Neuronal stem cell (in vitro differentiated cells): ENCODE data around the gene ANXA1.

Experiments used
- DNase-seq: peaks from one replicate; pipeline ENCODE4 v3.0.0-alpha.2; 2013; ENCODE audit warnings: low spot score
- H2AFZ ChIP-seq: one replicate; pipeline ENCODE4 v1.6.1; 2013; ENCODE audit warnings: mild to moderate bottlenecking, low read length, inconsistent platforms
- H2AK5ac ChIP-seq: 2 replicates; pipeline ENCODE4 v1.6.1; 2013; ENCODE audit warnings: low read depth, mild to moderate bottlenecking, inconsistent platforms, low read length, moderate library complexity, mixed read lengths
- H2BK120ac ChIP-seq: 2 replicates; pipeline ENCODE4 v1.6.1; 2013; ENCODE audit warnings: low read depth, mild to moderate bottlenecking, inconsistent platforms, low read length, moderate library complexity, mixed read lengths
- H2BK12ac ChIP-seq: one replicate; pipeline ENCODE4 v1.6.1; 2013; ENCODE audit warnings: low read length, inconsistent platforms
- H2BK15ac ChIP-seq: 2 replicates; pipeline ENCODE4 v1.6.1; 2013; ENCODE audit warnings: mild to moderate bottlenecking, low read length, inconsistent platforms, mixed read lengths
- H2BK5ac ChIP-seq: one replicate; pipeline ENCODE4 v1.6.1; 2013; ENCODE audit warnings: inconsistent platforms, mild to moderate bottlenecking, low read length, moderate library complexity
- H3K14ac ChIP-seq: one replicate; pipeline ENCODE4 v1.6.1; 2013; ENCODE audit warnings: low read length, inconsistent platforms
- H3K18ac ChIP-seq: 2 replicates; pipeline ENCODE4 v1.6.1; 2013; ENCODE audit warnings: low read length, inconsistent platforms
- H3K23ac ChIP-seq: 2 replicates; pipeline ENCODE4 v1.6.1; 2013; ENCODE audit warnings: low read depth, mild to moderate bottlenecking, mixed read lengths, low read length, inconsistent platforms; ENCODE audit not compliant: poor library complexity
- H3K27ac ChIP-seq: replicated peaks from 3 replicates; pipeline ENCODE4 v1.5.1; 2013; ENCODE audit warnings: low read length, inconsistent platforms
- H3K27me3 ChIP-seq, 3 experiments: 2 replicates each; pipeline ENCODE4 v1.6.1; 2013; ENCODE audit warnings: low read length in 3 of 3, mild to moderate bottlenecking in 2 of 3, inconsistent platforms in 1 of 3, low read depth in 1 of 3, mixed read lengths in 1 of 3, moderate library complexity in 1 of 3; ENCODE audit not compliant: control insufficient read depth in 3 of 3, insufficient read depth in 3 of 3
- H3K36me3 ChIP-seq, 2 donors: replicated peaks in 1 of 2; 2 replicates each; pipeline ENCODE4 v1.6.1; 2013; ENCODE audit warnings: low read length in 2 of 2; ENCODE audit not compliant: control insufficient read depth in 2 of 2, insufficient read depth in 2 of 2
- H3K4ac ChIP-seq: 2 replicates; pipeline ENCODE4 v1.6.1; 2013; ENCODE audit warnings: inconsistent platforms, mild to moderate bottlenecking, low read length, moderate library complexity
- H3K4me1 ChIP-seq, 2 donors: 1 replicate in 1 of 2; 2 replicates in 1 of 2; pipeline ENCODE4 v1.6.1; 2013; ENCODE audit warnings: low read length in 2 of 2, low read depth in 1 of 2; ENCODE audit not compliant: control insufficient read depth in 2 of 2, insufficient read depth in 1 of 2
- H3K4me2 ChIP-seq: one replicate; pipeline ENCODE4 v1.6.1; 2013; ENCODE audit warnings: mild to moderate bottlenecking, low read length, inconsistent platforms; ENCODE audit not compliant: insufficient read depth, poor library complexity, severe bottlenecking
- H3K4me3 ChIP-seq, 2 donors: 2 replicates each; pipeline ENCODE4 v1.5.1; 2013; ENCODE audit warnings: low read length in 2 of 2, mild to moderate bottlenecking in 2 of 2, inconsistent platforms in 1 of 2, moderate library complexity in 1 of 2
- H3K79me1 ChIP-seq: one replicate; pipeline ENCODE4 v1.6.1; 2013; ENCODE audit warnings: low read depth, mild to moderate bottlenecking, inconsistent platforms, low read length, moderate library complexity
- H3K9ac ChIP-seq: one replicate; pipeline ENCODE4 v1.6.1; 2013; ENCODE audit warnings: mild to moderate bottlenecking, low read depth, low read length, inconsistent platforms; ENCODE audit not compliant: poor library complexity
- H3K9me3 ChIP-seq, 2 donors: replicated peaks in 1 of 2; 2 replicates each; pipeline versions ENCODE3 to v1.6.1; 2013; ENCODE audit warnings: low read length in 2 of 2, mild to moderate bottlenecking in 2 of 2, inconsistent platforms in 1 of 2, low read depth in 1 of 2, mixed read lengths in 1 of 2, moderate library complexity in 1 of 2; ENCODE audit not compliant: control insufficient read depth in 2 of 2, insufficient read depth in 1 of 2
- H4K8ac ChIP-seq: one replicate; pipeline ENCODE4 v1.6.1; 2013; ENCODE audit warnings: low read depth, mild to moderate bottlenecking, inconsistent platforms, low read length, moderate library complexity
- H4K91ac ChIP-seq: one replicate; pipeline ENCODE4 v1.6.1; 2013; ENCODE audit warnings: low read length, low read depth, mild to moderate bottlenecking, inconsistent platforms; ENCODE audit not compliant: poor library complexity
- WGBS, 2 donors: extraction: QIAGEN DNeasy Blood & Tissue Kit; methylation state at CpG; one replicate each; pipeline ENCODE4 v1.1.7; 2013; ENCODE audit warnings: missing lambda C conversion rate in 2 of 2, mixed read lengths in 1 of 2; ENCODE audit not compliant: insufficient read length in 2 of 2, insufficient replicate concordance in 1 of 2; ENCODE audit errors: extremely low coverage in 2 of 2; 5-methylcytosine and 5-hydroxymethylcytosine counted together

Gene ANXA1

DNA sequence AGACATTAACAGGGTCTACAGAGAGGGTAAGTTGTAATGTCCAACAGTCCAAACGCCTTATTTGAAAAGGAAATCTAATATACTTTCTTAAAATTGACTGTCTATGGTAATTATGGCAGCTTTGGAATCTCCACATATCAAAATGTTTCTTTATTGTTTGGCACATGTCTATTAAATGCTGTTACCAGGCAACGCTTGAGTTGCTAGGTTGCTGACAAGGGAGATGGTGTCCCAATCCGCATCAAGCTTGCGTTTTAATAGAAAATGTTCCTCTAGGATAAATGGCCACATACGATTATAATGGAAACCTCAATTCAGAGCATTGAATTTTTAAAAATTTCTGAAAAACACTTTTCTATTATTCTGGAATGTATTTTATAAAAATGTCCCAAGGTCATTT, 9.2 kb downstream of the ANXA1 start:
- Histone ChIP-seq H3K27ac (no peak overlapping the region), H3K23ac (no peak overlapping the region), H3K27me3 (no peaks in the 10 kb centered on the region), H2BK12ac (no peak overlapping the region), H3K9me3 (no peaks in the 10 kb centered on the region), H3K4me2 (no peak overlapping the region), H3K4me3 (no peak overlapping the region), H4K91ac (no peak overlapping the region), H2BK5ac (no peak overlapping the region), H3K9ac (no peak overlapping the region), H4K8ac (no peak overlapping the region), H3K4ac (no peak overlapping the region), H2BK15ac (no peak overlapping the region), H3K36me3 (no peaks in the 10 kb centered on the region), H3K14ac (no peak overlapping the region), H3K79me1 (no peaks in the 10 kb centered on the region), H2AK5ac (no peak overlapping the region), H2BK120ac (no peak overlapping the region), H3K4me1 (no peaks in the 10 kb centered on the region), H2AFZ (no peak overlapping the region), H3K18ac (no peak overlapping the region)
- WGBS, 2 donors = no CpG with 5 or more reads among the region's 5 CpGs
- no peak for DNase-seq

DNA sequence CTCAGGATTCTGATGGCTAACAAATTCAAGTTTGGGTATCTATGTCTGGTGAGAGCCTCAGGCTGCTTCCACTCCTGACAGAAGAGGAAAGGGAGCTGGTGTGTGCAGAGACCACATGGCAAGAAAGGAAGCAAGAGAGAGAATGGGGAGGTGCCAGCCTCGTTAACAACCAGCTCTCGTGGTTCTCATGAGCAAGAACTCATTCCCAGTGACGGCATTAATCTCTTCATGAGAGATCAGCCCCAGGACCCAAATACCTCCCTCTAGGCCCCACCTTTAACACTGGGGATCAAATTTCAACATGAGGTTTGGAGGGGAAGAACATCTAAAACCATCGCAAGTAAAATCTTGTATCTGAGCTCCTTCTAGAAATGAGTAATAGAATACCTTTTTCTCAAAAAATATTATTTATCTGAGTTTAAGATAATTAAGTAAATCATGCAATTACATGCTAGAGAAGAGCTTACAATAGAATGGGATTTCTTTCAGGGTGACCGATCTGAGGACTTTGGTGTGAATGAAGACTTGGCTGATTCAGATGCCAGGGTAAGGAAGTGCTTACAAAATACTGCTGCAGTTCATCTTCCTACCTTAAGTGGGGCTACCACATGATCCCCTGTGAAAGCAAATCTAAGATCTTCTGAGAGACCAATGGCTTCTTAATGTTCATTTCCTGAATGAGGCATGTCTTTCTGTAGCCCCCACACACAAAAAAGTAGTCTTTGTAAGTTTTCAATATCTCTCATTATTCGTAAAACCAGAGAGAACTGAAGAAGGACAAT, 11.5 kb downstream of the ANXA1 start:
- H3K4me1 ChIP-seq = no peaks in the 10 kb centered on the region
- no peak for DNase-seq
- H3K9ac ChIP-seq = no peak overlapping the region
- no peak overlapping the region for H2AK5ac ChIP-seq
- no peak overlapping the region for H2BK15ac ChIP-seq
- no peak overlapping the region for H3K18ac ChIP-seq
- peak overlapping the region; percentile 63 for H2AFZ ChIP-seq
- no peaks in the 10 kb centered on the region for H3K36me3 ChIP-seq
- no CpG with 5 or more reads among the region's 6 CpGs for WGBS, 2 donors
- no peak overlapping the region for H4K91ac ChIP-seq
- H3K79me1 ChIP-seq = no peaks in the 10 kb centered on the region
- no peak overlapping the region for H2BK12ac ChIP-seq
- H3K4me2 ChIP-seq = no peak overlapping the region
- no peak overlapping the region for H3K4me3 ChIP-seq
- H3K27ac ChIP-seq = no peak overlapping the region
- no peaks in the 10 kb centered on the region for H3K9me3 ChIP-seq
- no peak overlapping the region for H3K4ac ChIP-seq
- no peak overlapping the region for H2BK5ac ChIP-seq
- no peak overlapping the region for H2BK120ac ChIP-seq
- no peak overlapping the region for H3K23ac ChIP-seq
- no peaks in the 10 kb centered on the region for H3K27me3 ChIP-seq
- H4K8ac ChIP-seq = no peak overlapping the region
- H3K14ac ChIP-seq = no peak overlapping the region

DNA sequence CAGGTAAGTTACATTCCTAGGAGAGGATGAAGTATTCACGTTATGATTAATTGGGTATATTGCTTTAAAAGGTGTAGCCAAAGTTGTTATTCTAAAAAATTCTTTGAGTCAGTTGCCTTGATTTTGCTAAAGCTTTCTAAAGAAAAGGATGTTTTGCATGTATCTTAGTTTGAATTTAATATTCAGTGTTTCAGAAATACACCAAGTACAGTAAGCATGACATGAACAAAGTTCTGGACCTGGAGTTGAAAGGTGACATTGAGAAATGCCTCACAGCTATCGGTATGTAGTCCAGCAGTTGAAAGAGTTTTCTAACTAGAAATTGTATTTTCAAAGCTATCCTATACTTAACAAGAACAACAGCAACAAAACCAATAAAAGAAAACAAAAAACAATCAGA, 14.2 kb downstream of the ANXA1 start:
- WGBS, 2 donors = no CpG with 5 or more reads among the region's 2 CpGs
- Histone ChIP-seq H2AK5ac (no peak overlapping the region), H2BK5ac (no peak overlapping the region), H3K4me2 (no peak overlapping the region), H3K4me3 (no peak overlapping the region), H3K23ac (no peak overlapping the region), H3K18ac (no peak overlapping the region), H3K14ac (no peak overlapping the region), H2BK15ac (no peak overlapping the region), H2AFZ (no peak overlapping the region), H3K9me3 (no peaks in the 10 kb centered on the region), H3K4ac (no peak overlapping the region), H3K36me3 (no peaks in the 10 kb centered on the region), H3K27me3 (no peaks in the 10 kb centered on the region), H2BK12ac (no peak overlapping the region), H4K91ac (no peak overlapping the region), H3K79me1 (no peaks in the 10 kb centered on the region), H3K27ac (no peak overlapping the region), H4K8ac (no peak overlapping the region), H3K9ac (no peak overlapping the region), H2BK120ac (no peak overlapping the region), H3K4me1 (no peaks in the 10 kb centered on the region)
- DNase-seq = no peak

- Histone ChIP-seq H3K27me3 (no peaks in the 10 kb centered on the region), H2AFZ (no peak overlapping the region), H3K23ac (no peak overlapping the region), H2BK15ac (no peak overlapping the region), H2BK120ac (no peak overlapping the region), H3K18ac (no peak overlapping the region), H3K4ac (no peak overlapping the region), H4K91ac (no peak overlapping the region), H3K27ac (no peak overlapping the region), H2AK5ac (no peak overlapping the region), H4K8ac (no peak overlapping the region), H3K9ac (no peak overlapping the region), H2BK5ac (no peak overlapping the region), H3K14ac (no peak overlapping the region), H2BK12ac (no peak overlapping the region), H3K9me3 (no peaks in the 10 kb centered on the region), H3K4me2 (no peak overlapping the region), H3K4me3 (no peak overlapping the region), H3K36me3 (no peaks in the 10 kb centered on the region), H3K4me1 (no peaks in the 10 kb centered on the region), H3K79me1 (no peaks in the 10 kb centered on the region)
- no peak for DNase-seq
- WGBS, 2 donors = no CpG with 5 or more reads among the region's 3 CpGs
These were observed 14.8 kb downstream of the ANXA1 start for GRCh38 chr9:73166468-73166867.
